GM18502 (cell line): ENCODE measurements around the gene IL6.
"Not testable (repeated sequence)": the region's sequence is repeated elsewhere in the genome, so short reads cannot be mapped to it uniquely, and the experiment has no call there.

Experiments used
- ATAC-seq: cut with Tn5 transposase; IDR thresholded peaks from one replicate; pipeline ENCODE4 v1.9.1; 2021; ENCODE audit warnings: mild to moderate bottlenecking; ENCODE audit not compliant: unreplicated experiment, poor library complexity

IL6 gene

DNA sequence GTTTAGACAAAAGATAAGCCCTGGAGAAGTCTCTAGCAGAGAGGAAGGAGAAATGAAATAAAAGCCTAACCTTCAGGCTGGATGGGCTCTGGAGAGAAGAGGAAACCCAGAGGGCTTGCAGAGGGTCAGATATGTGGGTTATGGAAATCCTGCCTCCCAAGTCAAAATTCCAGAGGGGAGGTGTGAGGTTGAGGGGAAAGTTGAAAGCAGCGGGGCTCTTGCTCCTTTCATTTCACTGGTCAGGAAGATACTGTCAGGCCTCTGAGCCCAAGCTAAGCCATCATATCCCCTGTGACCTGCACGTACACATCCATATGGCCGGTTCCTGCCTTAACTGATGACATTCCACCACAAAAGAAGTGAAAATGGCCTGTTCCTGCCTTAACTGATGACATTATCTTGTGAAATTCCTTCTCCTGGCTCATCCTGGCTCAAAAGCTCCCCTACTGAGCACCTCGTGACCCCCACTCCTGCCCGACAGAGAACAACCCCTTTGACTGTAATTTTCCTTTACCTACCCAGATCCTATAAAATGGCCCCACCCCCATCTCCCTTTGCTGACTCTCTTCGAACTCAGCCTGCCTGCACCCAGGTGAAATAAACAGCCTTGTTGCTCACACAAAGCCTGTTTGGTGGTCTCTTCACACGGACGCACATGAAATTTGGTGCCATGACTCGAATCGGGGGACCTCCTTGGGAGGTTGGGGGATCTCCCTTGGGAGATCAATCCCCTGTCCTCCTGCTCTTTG lies 23.7 kb upstream of the IL6 start:
- not testable (repeated sequence) for ATAC-seq

GRCh38 chr7:22703978-22704610 lies 22.9 kb upstream of the IL6 start:
- ATAC-seq, result not testable (repeated sequence)

DNA sequence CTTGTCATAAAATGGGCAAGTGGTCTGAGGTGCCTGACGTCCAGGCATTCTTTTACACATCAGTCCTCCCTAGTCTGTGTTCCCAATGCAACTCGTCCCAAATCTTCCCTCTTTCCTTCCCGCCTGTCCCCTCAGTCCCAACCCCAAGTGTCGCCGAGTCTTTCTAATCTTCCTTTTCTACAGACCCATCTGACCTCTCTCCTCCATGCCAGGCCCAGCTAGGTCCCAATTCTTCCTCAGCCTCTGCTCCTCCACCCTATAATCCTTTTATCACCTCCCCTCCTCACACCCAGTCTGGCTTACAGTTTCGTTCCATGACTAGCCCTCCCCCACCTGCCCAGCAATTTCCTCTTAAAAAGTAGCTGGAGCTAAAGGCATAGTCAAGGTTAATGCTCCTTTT lies 22.3 kb upstream of the IL6 start:
- not testable (repeated sequence) for ATAC-seq

DNA sequence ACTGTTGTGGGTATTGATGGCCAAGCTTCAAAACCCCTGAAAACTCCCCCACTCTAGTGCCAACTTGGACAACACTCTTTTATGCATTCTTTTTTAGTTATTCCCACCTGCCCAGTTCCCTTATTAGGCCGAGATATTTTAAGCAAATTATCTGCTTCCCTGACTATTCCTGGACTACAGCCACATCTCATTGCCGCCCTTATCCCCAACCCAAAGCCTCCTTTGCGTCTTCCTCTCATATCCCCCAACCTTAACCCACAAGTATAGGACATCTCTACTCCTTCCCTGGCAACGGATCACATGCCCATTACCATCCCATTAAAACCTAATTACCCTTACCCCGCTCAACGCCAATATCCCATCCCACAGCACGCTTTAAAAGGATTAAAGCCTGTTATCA lies 21.1 kb upstream of the IL6 start:
- not testable (repeated sequence) for ATAC-seq

DNA sequence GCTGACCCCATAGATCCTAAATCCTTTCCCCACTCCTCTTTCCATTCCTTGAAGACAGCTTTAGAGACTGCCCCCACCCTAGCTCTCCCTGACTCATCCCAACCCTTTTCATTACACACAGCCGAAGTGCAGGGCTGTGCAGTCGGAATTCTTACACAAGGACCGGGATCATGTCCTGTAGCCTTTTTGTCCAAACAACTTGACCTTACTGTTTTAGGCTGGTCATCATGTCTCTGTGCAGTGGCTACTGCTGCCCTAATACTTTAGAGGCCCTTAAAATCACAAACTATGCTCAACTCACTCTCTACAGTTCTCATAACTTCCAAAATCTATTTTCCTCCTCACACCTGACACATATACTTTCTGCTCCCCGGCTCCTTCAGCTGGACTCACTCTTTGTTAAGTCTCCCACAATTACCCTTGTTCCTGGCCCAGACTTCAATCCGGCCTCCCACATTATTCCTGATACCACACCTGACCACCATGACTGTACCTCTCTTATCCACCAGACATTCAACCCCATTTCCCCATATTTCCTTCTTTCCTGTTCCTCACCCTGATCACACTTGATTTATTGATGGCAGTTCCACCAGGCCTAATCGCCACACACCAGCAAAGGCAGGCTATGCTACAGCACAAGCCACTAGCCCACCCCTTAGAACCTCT lies 19.8 kb upstream of the IL6 start:
- ATAC-seq, result not testable (repeated sequence)

GRCh38 chr7:22708214-22708613 lies 18.8 kb upstream of the IL6 start:
- not testable (repeated sequence) for ATAC-seq

DNA sequence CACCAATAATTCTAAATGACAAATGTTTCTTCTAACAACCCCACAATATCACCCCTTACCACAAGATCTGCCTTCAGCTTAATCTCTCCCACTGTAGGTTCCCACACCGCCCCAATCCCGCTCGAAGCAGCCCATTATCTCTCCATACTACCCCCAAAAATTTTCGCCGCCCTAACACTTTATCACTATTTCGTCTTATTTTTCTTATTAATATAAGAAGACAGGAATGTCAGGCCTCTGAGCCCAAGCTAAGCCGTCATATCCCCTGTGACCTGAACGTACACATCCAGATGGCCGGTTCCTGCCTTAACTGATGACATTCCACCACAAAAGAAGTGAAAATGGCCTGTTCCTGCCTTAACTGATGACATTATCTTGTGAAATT lies 18.3 kb upstream of the IL6 start:
- not testable (repeated sequence) for ATAC-seq

GRCh38 chr7:22709062-22709829 lies 17.8 kb upstream of the IL6 start:
- ATAC-seq, result not testable (repeated sequence)

DNA sequence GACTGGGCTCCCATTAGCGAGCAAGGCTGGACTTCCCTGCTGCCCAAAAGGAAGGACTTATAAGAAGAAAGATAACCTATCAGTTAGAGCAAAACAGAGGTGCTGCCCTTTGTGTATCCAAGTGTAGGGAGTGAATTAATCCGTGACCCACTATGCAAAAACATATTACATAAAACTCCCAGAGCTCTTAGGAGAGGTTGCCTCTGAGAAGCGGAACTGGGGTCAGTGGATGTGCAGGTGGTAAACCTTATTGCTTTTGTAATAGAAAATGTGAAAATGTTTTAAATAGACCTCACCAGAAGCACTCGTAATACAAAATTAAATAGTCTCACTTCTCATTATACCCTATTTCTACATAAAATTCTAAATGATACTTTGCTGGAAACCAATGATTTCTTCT lies 17.1 kb upstream of the IL6 start:
- ATAC-seq, result no peak

GRCh38 chr7:22712999-22713398 lies 14.0 kb upstream of the IL6 start:
- ATAC-seq, result peak; percentile 76

DNA sequence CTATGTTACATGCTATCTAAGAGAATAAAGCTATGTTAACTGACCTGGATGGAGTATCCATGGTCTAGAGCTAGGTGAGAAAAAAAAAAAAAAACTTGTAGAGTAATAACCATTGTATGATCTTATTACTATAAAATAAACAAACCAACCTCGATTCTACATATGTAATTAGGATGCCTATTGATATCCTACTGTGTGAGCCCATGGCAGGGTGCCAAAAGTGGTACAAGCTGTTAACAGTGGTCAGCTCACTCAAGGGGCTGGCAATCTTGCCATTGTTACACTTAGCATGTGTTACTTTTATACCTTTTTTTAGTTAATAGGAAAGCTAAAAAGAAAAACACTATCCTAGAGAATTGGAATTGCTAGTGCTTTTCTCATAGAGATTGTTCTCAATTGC lies 13.5 kb upstream of the IL6 start:
- ATAC-seq, result no peak

GRCh38 chr7:22715969-22716368 lies 11.0 kb upstream of the IL6 start:
- no peak for ATAC-seq

DNA sequence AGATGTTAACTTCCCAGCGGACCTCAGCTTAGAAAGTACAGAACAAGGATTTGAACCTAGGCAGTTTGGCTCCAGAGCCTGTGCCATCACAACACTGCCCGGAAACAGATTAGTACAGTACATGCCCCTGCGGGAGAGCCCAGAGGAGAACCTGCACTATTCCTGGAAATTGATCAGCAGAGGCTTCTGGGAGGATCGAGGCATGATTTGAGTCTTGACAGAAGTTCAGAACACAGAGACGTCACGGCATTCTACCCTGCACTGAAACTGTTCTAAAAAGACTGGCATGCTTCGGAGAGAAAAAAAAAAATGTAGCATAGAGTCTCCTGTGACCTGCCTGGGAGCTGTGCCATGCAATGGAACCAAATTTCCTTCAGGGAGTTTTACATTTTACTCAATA lies 9.2 kb upstream of the IL6 start:
- no peak for ATAC-seq

GRCh38 chr7:22718200-22718711 lies 8.7 kb upstream of the IL6 start:
- no peak for ATAC-seq

DNA sequence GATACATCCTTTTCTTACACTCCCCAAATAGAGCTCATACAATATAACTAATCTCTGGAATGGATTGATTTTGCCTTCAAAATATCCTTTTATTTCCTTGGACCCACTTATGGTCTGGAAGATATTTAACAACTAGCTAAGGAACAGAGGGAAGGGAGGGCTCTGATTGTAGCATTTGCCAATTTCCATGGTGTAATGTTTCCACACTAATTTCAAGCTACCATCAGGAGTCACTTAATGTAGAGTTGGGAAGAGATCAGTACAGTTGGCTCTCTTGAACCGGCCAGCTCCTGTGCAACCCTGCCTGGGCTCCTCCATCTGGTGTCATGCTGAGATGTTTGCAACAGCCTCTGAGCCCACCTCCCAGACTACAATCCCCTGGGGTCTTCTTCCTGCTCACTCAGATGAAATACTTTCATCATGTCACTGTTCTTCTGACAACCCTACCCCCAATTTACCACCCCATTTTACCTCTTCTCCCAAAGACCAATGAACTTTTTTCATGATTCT lies 8.0 kb upstream of the IL6 start:
- ATAC-seq, result no peak

DNA sequence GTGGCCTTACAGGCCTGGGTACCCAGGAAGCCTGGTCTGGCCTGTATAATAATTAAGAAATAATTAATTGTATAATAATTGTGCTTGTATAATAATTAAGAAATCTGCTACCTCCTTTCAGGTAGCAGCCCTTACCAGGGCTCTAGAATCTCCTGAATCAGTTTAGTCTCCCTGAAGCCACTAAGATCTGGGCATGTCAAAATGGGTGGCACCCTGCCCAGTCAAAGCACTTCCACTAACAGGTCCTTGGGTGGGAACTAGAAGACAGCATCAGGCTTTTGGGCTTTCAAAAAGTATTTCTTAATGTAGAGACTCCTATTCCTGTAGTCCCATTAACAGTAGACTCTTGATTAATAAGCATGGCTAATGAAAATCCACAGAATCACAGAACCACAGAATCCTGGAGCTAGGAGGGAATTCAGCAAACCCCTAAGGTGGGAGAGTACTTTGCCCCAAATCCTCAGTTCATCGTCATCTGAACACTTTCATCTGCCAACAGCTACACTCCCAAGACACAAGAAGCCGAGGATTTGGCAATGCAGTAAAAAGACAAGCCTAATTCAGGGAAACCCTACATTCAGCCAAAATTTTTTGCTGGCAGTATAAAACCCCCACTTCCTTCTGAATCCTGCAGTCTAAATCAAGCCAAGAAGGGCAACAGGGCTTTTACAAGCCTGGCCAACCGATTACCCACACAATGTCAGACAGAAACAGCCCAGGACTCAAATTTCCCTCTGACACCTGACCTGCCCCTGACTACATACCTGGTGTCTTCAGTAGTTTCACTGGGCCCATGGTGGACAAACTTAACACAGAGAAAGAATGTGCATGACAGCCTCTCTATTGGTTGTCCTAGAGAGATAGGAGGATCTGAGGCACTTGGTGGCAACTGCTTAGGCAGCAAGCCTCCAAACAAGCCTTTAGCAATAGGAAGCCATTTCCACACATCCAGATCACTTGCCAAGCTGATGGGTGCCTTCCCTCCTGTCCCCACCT lies 5.9 kb upstream of the IL6 start:
- no peak for ATAC-seq

DNA sequence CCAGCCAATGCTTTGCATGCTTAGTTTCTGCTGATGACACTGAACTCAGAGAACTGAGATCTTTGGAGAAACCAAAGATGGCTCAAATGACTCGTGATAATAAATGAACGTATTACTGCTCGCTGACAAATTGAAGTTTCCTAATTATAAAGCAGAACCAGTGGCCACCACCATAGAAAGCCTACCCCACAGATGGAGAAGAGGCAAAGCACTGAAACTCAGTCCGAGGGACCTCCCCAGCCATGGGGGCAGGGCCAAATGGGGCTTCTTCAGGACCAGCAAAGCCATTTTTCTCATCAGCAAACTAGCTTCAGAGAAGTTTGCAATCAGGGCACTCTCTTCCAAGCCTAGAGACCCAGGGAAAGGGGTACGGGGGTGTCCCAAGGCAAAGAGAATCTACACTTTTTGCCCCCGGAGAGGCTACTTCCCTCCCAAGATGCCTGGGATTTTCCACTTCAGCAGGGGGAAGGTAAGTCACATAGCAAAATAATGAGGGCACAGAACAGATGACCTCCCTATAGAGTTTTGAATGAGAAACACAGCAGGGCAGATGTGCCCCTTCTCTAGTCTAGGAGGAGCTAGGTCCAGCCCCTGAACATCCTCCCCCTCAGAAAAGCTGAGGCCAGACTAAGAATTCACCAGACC lies 4.3 kb upstream of the IL6 start:
- ATAC-seq, result no peak

GRCh38 chr7:22723181-22723601 lies 3.8 kb upstream of the IL6 start:
- no peak for ATAC-seq

GRCh38 chr7:22723637-22724036 lies 3.4 kb upstream of the IL6 start:
- ATAC-seq, result no peak
